Neural crest cell (in vitro differentiated cells): ENCODE results near the gene PLXND1. TPM values are rescaled to one million over a fixed set of nuclear protein-coding genes. Genes with fewer than 3 reads are reported as not detected.

Source experiments
- DNase-seq: peaks from one replicate; pipeline ENCODE4 v3.0.0; 2021; ENCODE audit warnings: low read depth, mixed read lengths, low spot score
- H3K27ac Mint-ChIP-seq: one replicate; pipeline ENCODE4 v1.8.0; 2021; ENCODE audit warnings: mild to moderate bottlenecking, mixed read lengths; ENCODE audit not compliant: unreplicated experiment
- H3K27me3 Mint-ChIP-seq: 2 replicates; pipeline ENCODE4 v1.8.0; 2021; ENCODE audit warnings: low read depth, mild to moderate bottlenecking, mixed read lengths
- H3K36me3 Mint-ChIP-seq: 2 replicates; pipeline ENCODE4 v1.8.0; 2021; ENCODE audit warnings: low read depth, mild to moderate bottlenecking, mixed read lengths
- H3K4me1 Mint-ChIP-seq: 2 replicates; pipeline ENCODE4 v1.8.0; 2021; ENCODE audit warnings: mixed read lengths
- H3K4me3 Mint-ChIP-seq: one replicate; pipeline ENCODE4 v1.8.0; 2021; ENCODE audit warnings: mild to moderate bottlenecking, mixed read lengths
- H3K9me3 Mint-ChIP-seq: 2 replicates; pipeline ENCODE4 v1.8.0; 2021; ENCODE audit warnings: mixed read lengths
- total RNA-seq: library from RNA; stranded (reverse); gene quantifications from 2 replicates; pipeline ENCODE4 v1.2.1, GENCODE V29; 2021
- TF ChIP-seq, protein P1 (sequence below): fragments of 200-600 bp; sonication (generic); conservative IDR thresholded peaks from 2 replicates; pipeline ENCODE4 v1.5.0; 2021; ENCODE audit warnings: antibody characterized with exemption, mild to moderate bottlenecking

PLXND1 gene
- total RNA-seq, 1 donor from 2014 or later, result 39.4 TPM

GRCh38 chr3:129593595-129594339, 12.7 kb downstream of the PLXND1 start:
- Mint-ChIP-seq H3K4me1 (peaks cover 68% of the 10 kb centered on the region), H3K27ac (peak overlapping the region; percentile 75), H3K4me3 (peak overlapping the region; percentile 29), H3K36me3 (no peaks in the 10 kb centered on the region), H3K27me3 (no peaks in the 10 kb centered on the region), H3K9me3 (no peaks in the 10 kb centered on the region)
- TF ChIP-seq, protein P1, sequence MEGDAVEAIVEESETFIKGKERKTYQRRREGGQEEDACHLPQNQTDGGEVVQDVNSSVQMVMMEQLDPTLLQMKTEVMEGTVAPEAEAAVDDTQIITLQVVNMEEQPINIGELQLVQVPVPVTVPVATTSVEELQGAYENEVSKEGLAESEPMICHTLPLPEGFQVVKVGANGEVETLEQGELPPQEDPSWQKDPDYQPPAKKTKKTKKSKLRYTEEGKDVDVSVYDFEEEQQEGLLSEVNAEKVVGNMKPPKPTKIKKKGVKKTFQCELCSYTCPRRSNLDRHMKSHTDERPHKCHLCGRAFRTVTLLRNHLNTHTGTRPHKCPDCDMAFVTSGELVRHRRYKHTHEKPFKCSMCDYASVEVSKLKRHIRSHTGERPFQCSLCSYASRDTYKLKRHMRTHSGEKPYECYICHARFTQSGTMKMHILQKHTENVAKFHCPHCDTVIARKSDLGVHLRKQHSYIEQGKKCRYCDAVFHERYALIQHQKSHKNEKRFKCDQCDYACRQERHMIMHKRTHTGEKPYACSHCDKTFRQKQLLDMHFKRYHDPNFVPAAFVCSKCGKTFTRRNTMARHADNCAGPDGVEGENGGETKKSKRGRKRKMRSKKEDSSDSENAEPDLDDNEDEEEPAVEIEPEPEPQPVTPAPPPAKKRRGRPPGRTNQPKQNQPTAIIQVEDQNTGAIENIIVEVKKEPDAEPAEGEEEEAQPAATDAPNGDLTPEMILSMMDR, result no peak
- no peak for DNase-seq

GRCh38 chr3:129593230-129593594, 13.3 kb downstream of the PLXND1 start:
- peak overlapping the region; percentile 75 for H3K27ac Mint-ChIP-seq
- DNase-seq, result no peak
- peak overlapping the region; percentile 27 for H3K4me3 Mint-ChIP-seq
- H3K9me3 Mint-ChIP-seq, result no peaks in the 10 kb centered on the region
- H3K27me3 Mint-ChIP-seq, result no peaks in the 10 kb centered on the region
- H3K4me1 Mint-ChIP-seq, result peaks cover 63% of the 10 kb centered on the region
- TF ChIP-seq, protein P1, result peak; percentile 14
- no peaks in the 10 kb centered on the region for H3K36me3 Mint-ChIP-seq

GRCh38 chr3:129592381-129593131, 13.9 kb downstream of the PLXND1 start:
- H3K27me3 Mint-ChIP-seq, result no peaks in the 10 kb centered on the region
- H3K27ac Mint-ChIP-seq, result peak overlapping the region; percentile 71
- peak; percentile 44 for DNase-seq
- H3K36me3 Mint-ChIP-seq, result no peaks in the 10 kb centered on the region
- H3K9me3 Mint-ChIP-seq, result no peaks in the 10 kb centered on the region
- H3K4me3 Mint-ChIP-seq, result peak overlapping the region; percentile 27
- peaks cover 57% of the 10 kb centered on the region for H3K4me1 Mint-ChIP-seq
- TF ChIP-seq, protein P1, result no peak

- TF ChIP-seq, protein P1, result no peak
- H3K4me3 Mint-ChIP-seq, result peak overlapping the region; percentile 45
- no peaks in the 10 kb centered on the region for H3K27me3 Mint-ChIP-seq
- H3K9me3 Mint-ChIP-seq, result no peaks in the 10 kb centered on the region
- no peaks in the 10 kb centered on the region for H3K36me3 Mint-ChIP-seq
- H3K27ac Mint-ChIP-seq, result peak overlapping the region; percentile 86
- DNase-seq, result no peak
- H3K4me1 Mint-ChIP-seq, result peaks cover 53% of the 10 kb centered on the region
Measured at GRCh38 chr3:129591932-129592331, 14.5 kb downstream of the PLXND1 start.

DNA sequence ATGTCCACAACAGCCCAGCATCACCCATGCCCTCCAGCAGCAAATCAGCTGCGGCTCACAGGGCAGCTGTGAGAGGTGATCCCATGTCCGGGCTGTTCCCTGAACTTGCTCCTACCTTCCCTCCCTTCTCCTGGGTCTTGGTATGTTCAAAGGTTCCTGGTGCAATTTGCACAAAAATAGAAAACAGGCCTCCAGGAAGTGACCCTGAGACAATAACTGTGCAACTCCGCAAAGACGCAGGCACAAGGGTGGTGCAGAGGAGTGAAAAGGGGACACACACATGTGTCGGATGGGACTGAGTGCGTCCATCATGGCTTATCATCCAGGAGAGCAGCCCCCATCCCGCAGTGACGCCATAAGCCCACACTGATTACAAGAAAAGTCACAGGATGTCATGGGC, 16.3 kb downstream of the PLXND1 start:
- Mint-ChIP-seq H3K9me3 (no peaks in the 10 kb centered on the region), H3K27ac (peak overlapping the region; percentile 39), H3K36me3 (no peaks in the 10 kb centered on the region), H3K4me1 (peaks cover 41% of the 10 kb centered on the region), H3K4me3 (peak overlapping the region; percentile 40), H3K27me3 (no peaks in the 10 kb centered on the region)
- TF ChIP-seq, protein P1, result no peak
- no peak for DNase-seq
